HG03565 (cell line): ENCODE results near the gene DIRAS3.
"Not testable (repeated sequence)": the region's sequence is repeated elsewhere in the genome, so short reads cannot be mapped to it uniquely, and the experiment has no call there.

Experiments
- ATAC-seq: cut with Tn5 transposase; IDR thresholded peaks from one replicate; pipeline ENCODE4 v1.9.1; 2021; ENCODE audit warnings: mild to moderate bottlenecking, moderate library complexity; ENCODE audit not compliant: unreplicated experiment

Gene DIRAS3

DNA sequence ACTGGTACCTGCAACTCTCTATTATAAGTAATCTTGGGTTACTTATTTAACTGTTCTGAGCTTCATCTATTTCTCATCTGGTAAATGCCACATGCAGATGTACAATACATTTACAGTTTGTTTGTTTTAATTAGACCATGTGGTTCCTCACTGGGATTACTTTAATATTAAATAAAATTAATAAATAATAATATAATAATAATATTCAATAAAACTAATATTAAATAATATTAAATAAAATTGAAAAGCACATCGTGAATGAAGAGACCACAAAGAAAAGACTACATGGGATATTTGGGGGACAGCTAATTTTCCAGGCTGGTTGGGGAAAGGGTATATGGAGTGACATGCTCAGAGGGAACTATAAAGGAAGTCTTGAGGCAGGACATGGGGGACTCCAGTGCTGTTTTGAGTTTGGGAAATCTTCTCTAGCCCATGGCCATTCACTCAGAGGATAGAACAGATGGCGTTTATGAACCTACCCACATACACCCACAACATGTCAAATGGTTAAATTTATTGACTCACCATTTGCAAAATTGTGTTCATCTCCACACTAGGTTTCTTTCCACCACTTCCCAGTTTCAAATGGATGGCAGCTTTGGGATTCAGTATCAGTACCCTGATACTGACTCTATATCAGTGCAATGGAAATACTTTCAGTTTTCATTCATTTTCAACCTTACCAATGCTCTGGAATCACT is 25.6 kb downstream of the DIRAS3 start:
- no peak for ATAC-seq

DNA sequence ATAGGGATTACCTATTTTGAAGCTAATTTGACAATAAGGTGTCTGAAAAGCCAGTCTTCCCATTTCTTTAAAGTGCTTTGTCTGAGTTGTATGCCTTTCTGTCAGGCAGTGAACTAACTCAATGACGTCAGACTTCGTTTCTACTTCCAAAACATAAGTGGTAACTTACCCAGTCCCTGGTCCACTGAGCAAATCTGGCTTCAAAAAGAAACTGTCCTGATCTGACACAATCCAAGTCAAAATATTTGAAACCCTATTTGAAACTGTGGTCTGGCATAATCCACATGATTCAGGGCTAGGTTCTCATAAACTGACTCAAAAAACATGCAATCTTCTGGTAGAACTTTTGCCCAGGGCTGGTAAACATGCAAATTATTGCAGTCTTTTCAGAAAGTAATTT is 34.0 kb downstream of the DIRAS3 start:
- no peak for ATAC-seq

DNA sequence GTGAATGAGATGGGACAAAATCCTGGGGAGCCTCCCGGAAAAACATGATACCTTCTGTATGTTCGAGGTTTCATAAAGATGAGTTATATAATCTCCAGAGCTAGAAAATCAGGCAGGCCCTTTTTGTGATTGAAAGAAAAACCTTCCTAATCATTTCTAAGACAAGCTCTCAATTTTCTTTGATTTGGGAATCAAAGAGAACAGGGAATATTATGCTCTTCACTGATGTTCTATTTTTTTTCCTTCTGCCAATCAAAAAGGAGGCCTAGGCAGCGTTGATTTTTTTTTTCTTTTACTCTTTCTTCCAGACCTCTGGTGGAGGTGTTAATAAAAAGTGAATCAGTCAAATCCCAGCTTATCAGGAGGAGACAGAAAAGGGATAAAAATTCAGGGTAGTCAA is 34.5 kb downstream of the DIRAS3 start:
- ATAC-seq = no peak

DNA sequence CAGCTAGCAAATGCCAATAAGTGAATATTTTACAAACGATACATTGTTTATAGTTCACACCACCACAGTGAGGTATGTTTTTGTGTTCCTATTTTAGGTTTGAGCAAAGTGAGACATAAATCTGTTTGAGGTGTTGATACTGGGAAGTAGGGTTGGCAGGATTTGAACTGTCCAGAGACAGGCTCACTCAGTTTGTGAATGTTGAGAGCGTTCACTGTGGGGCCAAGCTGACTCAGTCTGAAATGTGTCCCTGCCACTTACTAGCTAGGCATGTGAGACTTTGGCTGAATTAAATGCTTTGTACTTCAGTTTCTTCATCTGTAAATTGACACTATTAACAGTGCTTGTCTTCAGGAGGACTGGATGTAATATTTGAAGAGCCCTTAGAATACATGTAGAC is 35.1 kb downstream of the DIRAS3 start:
- no peak for ATAC-seq

DNA sequence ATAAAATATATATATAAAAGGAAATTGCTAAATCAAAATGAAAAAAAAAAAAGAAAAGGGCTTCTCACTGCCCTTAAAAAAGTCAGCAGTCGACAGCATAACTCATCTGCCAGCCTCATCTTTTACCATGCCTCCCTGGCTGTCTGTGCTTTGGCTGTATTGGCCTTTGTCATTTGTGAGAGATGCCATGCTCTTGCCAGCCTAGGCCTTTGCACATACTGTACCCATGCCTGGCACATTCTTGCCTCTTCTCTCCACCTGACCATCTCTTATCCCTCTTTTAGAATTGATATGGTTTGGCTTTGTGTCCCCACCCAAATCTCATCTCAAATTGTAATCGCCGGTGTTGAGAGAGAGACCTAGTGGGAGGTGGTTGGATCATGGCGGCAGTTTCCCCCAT is 37.1 kb downstream of the DIRAS3 start:
- ATAC-seq = no peak

DNA sequence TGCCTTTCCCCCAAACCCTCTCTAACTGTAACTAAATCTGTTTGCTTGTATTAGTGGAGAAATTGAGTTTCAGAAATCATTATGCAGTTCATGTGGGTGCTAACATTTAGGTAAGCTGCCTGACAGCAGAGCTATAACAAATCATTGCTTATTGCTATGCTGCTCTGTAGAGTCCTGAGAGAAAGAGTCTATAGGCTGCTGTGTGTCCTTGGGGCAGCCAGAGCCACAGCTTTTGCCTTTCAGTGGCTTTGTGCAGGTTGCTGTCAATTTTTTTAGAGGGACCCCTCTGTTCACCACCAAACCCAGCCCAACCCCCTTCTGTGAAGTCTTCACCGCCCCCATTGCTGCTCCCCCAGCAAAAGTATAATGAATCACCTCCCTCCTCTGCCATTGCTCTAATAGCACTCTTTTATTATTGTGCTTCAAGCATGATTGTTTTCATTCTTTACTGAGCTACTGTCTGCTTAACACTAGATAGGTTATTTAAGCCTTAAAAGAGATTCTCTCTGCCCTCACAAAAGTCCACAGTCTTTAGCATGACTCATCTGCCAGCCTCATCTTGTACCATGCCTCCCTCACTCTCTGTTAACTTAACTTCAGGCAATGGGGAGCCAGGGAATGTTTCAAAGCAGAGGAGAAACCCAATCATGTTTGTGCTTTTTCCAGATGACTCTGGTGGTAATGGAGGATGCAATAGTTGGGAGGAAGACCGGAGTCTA is 38.6 kb downstream of the DIRAS3 start:
- ATAC-seq = no peak

DNA sequence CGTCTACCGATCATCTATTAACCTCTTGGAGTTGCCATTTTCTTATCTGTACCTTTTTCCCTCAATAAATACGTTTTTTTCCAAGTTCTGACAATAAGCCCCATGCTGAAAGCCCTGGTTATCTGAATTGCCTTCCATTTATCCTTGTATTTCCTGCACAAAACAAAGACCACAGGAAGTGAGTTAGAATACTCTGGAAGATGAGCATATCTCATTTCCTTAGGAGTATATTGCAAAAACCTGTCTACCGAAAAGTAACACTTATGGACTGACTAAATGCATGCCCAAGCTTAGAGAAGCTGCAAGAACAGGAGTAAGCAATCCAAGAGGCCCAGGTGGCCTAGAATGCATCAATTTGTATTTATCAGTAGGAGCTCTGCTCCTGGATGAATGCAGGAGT is 39.9 kb downstream of the DIRAS3 start:
- no peak for ATAC-seq

DNA sequence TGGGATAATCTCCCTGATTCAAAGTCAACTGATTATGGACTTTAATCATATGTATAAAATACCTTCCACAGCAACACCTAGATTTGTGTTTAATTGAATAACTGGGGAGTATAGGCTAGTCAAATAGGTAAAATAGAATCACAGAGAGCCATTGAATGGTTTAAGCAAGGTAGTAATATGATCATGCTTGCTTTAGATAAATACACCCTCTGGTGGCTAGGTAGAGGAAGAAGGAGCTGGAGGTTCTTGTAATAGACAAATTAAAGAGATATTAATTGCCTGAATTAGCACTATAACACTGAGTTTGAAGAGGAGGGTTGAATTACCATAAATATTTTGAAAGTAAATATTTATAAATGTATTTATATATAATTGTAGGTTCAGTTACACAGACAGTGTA is 40.3 kb downstream of the DIRAS3 start:
- no peak for ATAC-seq

DNA sequence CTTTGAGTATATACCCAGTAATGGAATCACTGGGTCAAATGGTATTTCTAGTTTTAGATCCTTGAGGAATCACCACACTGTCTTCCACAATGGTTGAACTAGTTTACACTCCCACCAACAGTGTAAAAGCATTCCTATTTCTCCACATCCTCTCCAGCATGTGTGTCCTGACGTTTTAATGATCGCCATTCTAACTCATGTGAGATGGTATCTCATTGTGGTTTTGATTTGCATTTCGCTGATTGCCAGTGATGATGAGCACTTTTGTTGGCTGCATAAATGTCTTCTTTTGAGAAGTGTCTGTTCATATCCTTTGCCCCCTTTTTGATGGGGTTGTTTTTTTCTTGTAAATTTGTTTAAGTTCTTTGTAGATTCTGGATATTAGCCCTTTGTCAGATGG is 46.8 kb downstream of the DIRAS3 start:
- ATAC-seq = not testable (repeated sequence)

DNA sequence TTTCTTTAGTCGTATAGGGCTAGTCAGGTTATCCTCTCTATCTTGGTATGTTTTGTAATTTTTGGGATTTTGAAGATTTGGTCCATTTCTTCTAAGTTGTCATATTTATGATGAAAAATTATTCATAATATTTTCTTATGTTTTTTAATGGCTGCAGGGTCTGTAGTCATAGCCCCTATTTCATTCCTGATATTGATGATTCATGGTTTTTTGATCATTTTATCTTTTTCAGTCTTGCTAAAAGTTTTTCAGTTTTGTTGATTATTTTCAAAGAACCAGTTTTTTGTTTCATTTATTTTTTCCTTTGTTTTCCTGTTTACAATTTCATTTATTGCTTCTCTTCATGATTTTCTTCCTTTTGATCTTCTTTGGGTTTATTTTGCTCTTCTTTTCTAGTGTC is 50.2 kb downstream of the DIRAS3 start:
- no peak for ATAC-seq

DNA sequence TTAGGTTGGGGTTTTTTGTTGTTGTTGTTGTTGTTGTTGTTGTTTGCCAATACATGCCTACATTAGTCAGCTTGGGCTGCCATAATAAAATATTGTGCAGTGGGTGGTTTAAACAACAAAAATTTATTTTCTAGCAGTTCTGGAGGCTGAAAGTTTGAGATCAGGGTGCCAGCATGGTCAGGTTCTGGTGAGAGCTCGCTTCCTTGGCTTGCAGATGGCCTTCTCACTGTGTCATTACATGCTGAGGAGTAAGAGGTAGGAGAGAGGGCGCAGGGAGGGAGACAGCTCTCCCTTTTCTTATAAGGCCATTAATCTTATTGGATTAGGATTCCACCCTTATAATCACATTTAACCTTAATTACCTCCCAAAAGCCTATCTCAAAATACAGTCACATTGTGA is 52.7 kb downstream of the DIRAS3 start:
- ATAC-seq = no peak
